Right lung (tissue), 5 donors: Measurements from ENCODE around the gene ADNP2. TPM values are rescaled to one million over a fixed set of nuclear protein-coding genes. Genes with fewer than 3 reads are reported as not detected.

ENCODE experiments used
- DNase-seq, 2 donors: peaks; one replicate each; pipeline ENCODE4 v3.0.0-alpha.2; 2013
- polyA plus RNA-seq, 5 donors: library from polyadenylated mRNA; unstranded; fragments of 120-200 nt; gene quantifications; one replicate each; pipeline versions ENCODE4 v1.2.1 to v1.2.3, GENCODE V29; 2013; ENCODE audit warnings: inconsistent platforms in 1 of 5, low replicate concordance in 1 of 5; ENCODE audit not compliant: insufficient read length in 5 of 5, insufficient read depth in 1 of 5

The ADNP2 gene
- polyA plus RNA-seq, 5 donors = 17.4 to 20.6 (median 18.3) TPM

- no peak for DNase-seq
These were observed 60.5 kb downstream of the ADNP2 start for GRCh38 chr18:80169607-80170006.

- DNase-seq = no peak
These were observed 61.5 kb downstream of the ADNP2 start for GRCh38 chr18:80170395-80171053.

GRCh38 chr18:80171054-80171872 lies 62.2 kb downstream of the ADNP2 start:
- peak; percentile 31 for DNase-seq

GRCh38 chr18:80172056-80172455 lies 63.0 kb downstream of the ADNP2 start:
- no peak for DNase-seq

- no peak for DNase-seq
These were observed 64.0 kb downstream of the ADNP2 start for GRCh38 chr18:80173060-80173459.

- DNase-seq = no peak
These were observed 66.6 kb downstream of the ADNP2 start for GRCh38 chr18:80175451-80176204.

- DNase-seq = peak in 1 of 2 donors; percentile 44
These were observed 67.4 kb downstream of the ADNP2 start for GRCh38 chr18:80176334-80177073.

GRCh38 chr18:80177128-80177527 lies 68.1 kb downstream of the ADNP2 start:
- DNase-seq = no peak

GRCh38 chr18:80178935-80179818 lies 70.1 kb downstream of the ADNP2 start:
- no peak for DNase-seq

GRCh38 chr18:80179857-80180558 lies 70.9 kb downstream of the ADNP2 start:
- no peak for DNase-seq

- DNase-seq = no peak
These were observed 71.9 kb downstream of the ADNP2 start for GRCh38 chr18:80180778-80181564.

- no peak for DNase-seq
These were observed 72.8 kb downstream of the ADNP2 start for GRCh38 chr18:80181642-80182461.

GRCh38 chr18:80182855-80183254 lies 73.8 kb downstream of the ADNP2 start:
- no peak for DNase-seq

GRCh38 chr18:80183273-80184050 lies 74.4 kb downstream of the ADNP2 start:
- no peak for DNase-seq

- DNase-seq = no peak
These were observed 75.2 kb downstream of the ADNP2 start for GRCh38 chr18:80184243-80184772.

GRCh38 chr18:80185545-80185944 lies 76.5 kb downstream of the ADNP2 start:
- no peak for DNase-seq

- no peak for DNase-seq
These were observed 79.0 kb downstream of the ADNP2 start for GRCh38 chr18:80187956-80188642.
